WERI-Rb-1 (cell line): ENCODE measurements around the gene DVL2.

Source experiments
- DNase-seq: peaks from one replicate; pipeline ENCODE4 v3.0.0-alpha.2; 2020
- H3K27ac ChIP-seq: fragments of 250-450 bp; sonication (Bioruptor Pico); 2 replicates; pipeline ENCODE4 v1.5.1; 2020; ENCODE audit warnings: mild to moderate bottlenecking, moderate library complexity
- H3K27me3 ChIP-seq: fragments of 250-450 bp; sonication (Bioruptor Pico); 2 replicates; pipeline ENCODE4 v1.5.1; 2021; ENCODE audit warnings: mild to moderate bottlenecking, low read depth, moderate library complexity; ENCODE audit not compliant: insufficient read depth, severe bottlenecking
- H3K36me3 ChIP-seq: fragments of 250-450 bp; sonication (Bioruptor Pico); 2 replicates; pipeline ENCODE4 v1.5.1; 2020; ENCODE audit warnings: mild to moderate bottlenecking, moderate library complexity
- H3K4me3 ChIP-seq: 2 replicates; pipeline ENCODE4 v1.5.1; 2011; ENCODE audit warnings: low read depth, mild to moderate bottlenecking, control low read depth, low read length
- H3K9me3 ChIP-seq: fragments of 250-450 bp; sonication (Bioruptor Pico); 2 replicates; pipeline ENCODE4 v1.5.1; 2021; ENCODE audit warnings: mild to moderate bottlenecking, moderate library complexity; ENCODE audit not compliant: severe bottlenecking
- CTCF ChIP-seq: IDR thresholded peaks from 2 replicates; pipeline ENCODE4 v1.5.1; 2011; ENCODE audit warnings: low read depth, mild to moderate bottlenecking, control low read depth, inconsistent platforms, low read length

The DVL2 gene

GRCh38 chr17:7176107-7176840, 58.0 kb downstream of the DVL2 start:
- Histone ChIP-seq H3K27ac (no peak overlapping the region), H3K9me3 (no peaks in the 10 kb centered on the region), H3K36me3 (peaks cover 3% of the 10 kb centered on the region), H3K4me3 (no peak overlapping the region), H3K27me3 (no peaks in the 10 kb centered on the region)
- no peak for TF ChIP-seq CTCF
- DNase-seq = no peak
